ENCODE measurements around the gene NUDT21.
A peak's percentile ranks its signal among the peaks of the same experiment; 100 is the strongest.

The NUDT21 gene

GRCh38 chr16:56419740-56420548 is 31.2 kb downstream of the NUDT21 start:
- TF ChIP-seq Cebpa-rat (IDR thresholded peaks at IDR 0.05), result no peak
- no peak overlapping the region for H3K27ac ChIP-seq
- H3K4me2 ChIP-seq, result no peak overlapping the region
- no peaks in the 10 kb centered on the region for H3K27me3 ChIP-seq
- H3K4me1 ChIP-seq, result peaks cover 42 to 75% (median 47%) of the 10 kb centered on the region in 10 experiments
- H3K36me3 ChIP-seq, result peaks cover 0 to 17% (median 0%) of the 10 kb centered on the region in 11 experiments; a peak in 4 of 22 replicates
- H4K20me1 ChIP-seq, result peaks cover 35 to 94% (median 75%) of the 10 kb centered on the region in 11 experiments; a peak in 20 of 22 replicates
- H3K4me3 ChIP-seq, result no peak overlapping the region
- no peaks in the 10 kb centered on the region for H3K9me3 ChIP-seq (replicated peaks in 1 of 11)
- no peak overlapping the region for H3K9ac ChIP-seq

GRCh38 chr16:56417138-56417537 is 34.0 kb downstream of the NUDT21 start:
- Histone ChIP-seq H3K36me3 (peaks cover 17 to 40% (median 23%) of the 10 kb centered on the region in 11 experiments; a peak in 21 of 22 replicates), H4K20me1 (peaks cover 40 to 93% (median 68%) of the 10 kb centered on the region in 11 experiments; a peak in 20 of 22 replicates), H3K9me3 (replicated peaks in 1 of 11) (no peaks in the 10 kb centered on the region), H3K27me3 (no peaks in the 10 kb centered on the region), H3K9ac (no peak overlapping the region), H3K4me3 (no peak overlapping the region), H3K4me2 (peak overlapping the region in 2 of 11 experiments; percentile 47 to 82; a peak in 3 of 22 replicates), H3K27ac (no peak overlapping the region), H3K4me1 (peaks cover 21 to 56% (median 29%) of the 10 kb centered on the region in 10 experiments; a peak in 19 of 20 replicates)
- TF ChIP-seq Cebpa-rat (IDR thresholded peaks at IDR 0.05), result no peak

- Histone ChIP-seq H3K9me3 (replicated peaks in 1 of 11) (no peaks in the 10 kb centered on the region), H3K4me3 (no peak overlapping the region), H4K20me1 (peaks cover 34 to 85% (median 55%) of the 10 kb centered on the region in 11 experiments; a peak in 20 of 22 replicates), H3K4me1 (peaks cover 12 to 43% (median 17%) of the 10 kb centered on the region in 10 experiments; a peak in 18 of 20 replicates), H3K4me2 (peak overlapping the region; percentile 16 to 82 (median 47); a peak in 20 of 22 replicates), H3K27ac (peak overlapping the region in 5 of 11 experiments; percentile 14 to 41 (median 33); a peak in 5 of 22 replicates), H3K27me3 (no peaks in the 10 kb centered on the region), H3K9ac (no peak overlapping the region; a peak in 2 of 22 replicates), H3K36me3 (peaks cover 30 to 53% (median 36%) of the 10 kb centered on the region in 11 experiments)
- no peak for TF ChIP-seq Cebpa-rat (IDR thresholded peaks at IDR 0.05)
These were observed 35.3 kb downstream of the NUDT21 start for GRCh38 chr16:56415875-56416274.

DNA sequence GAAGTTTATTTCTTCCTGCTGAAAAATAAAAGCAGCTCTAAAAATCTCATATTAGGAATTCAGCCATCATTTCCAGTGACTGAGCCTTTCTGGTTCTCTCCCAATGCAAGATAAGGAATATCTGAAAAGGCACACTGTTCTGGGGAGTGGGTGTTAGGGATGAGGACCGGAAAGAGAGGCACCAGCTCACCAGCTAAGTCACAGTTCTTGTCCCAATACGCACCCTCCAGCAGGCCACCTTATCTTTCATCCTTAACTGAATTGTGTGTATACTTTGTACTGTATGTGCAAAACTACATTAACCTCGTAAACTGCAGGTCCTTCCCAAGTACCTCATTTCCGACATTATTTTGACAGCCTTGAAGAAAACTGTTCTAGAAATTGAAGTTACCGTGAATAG is 36.8 kb downstream of the NUDT21 start:
- no peak for TF ChIP-seq Cebpa-rat (IDR thresholded peaks at IDR 0.05)
- H3K4me2 ChIP-seq, result no peak overlapping the region
- H3K4me1 ChIP-seq, result peaks cover 11 to 29% (median 15%) of the 10 kb centered on the region in 10 experiments; a peak in 18 of 20 replicates
- no peaks in the 10 kb centered on the region for H3K27me3 ChIP-seq
- no peak overlapping the region for H3K27ac ChIP-seq
- no peaks in the 10 kb centered on the region for H3K9me3 ChIP-seq (replicated peaks in 1 of 11)
- H4K20me1 ChIP-seq, result peaks cover 19 to 83% (median 42%) of the 10 kb centered on the region in 11 experiments; a peak in 18 of 22 replicates
- H3K4me3 ChIP-seq, result no peak overlapping the region
- peaks cover 43 to 68% (median 51%) of the 10 kb centered on the region in 11 experiments for H3K36me3 ChIP-seq
- H3K9ac ChIP-seq, result no peak overlapping the region

- Histone ChIP-seq H3K4me2 (no peak overlapping the region), H4K20me1 (peaks cover 16 to 78% (median 45%) of the 10 kb centered on the region in 11 experiments; a peak in 19 of 22 replicates), H3K36me3 (peaks cover 52 to 76% (median 61%) of the 10 kb centered on the region in 11 experiments), H3K9me3 (replicated peaks in 1 of 11) (no peaks in the 10 kb centered on the region), H3K27ac (no peak overlapping the region), H3K27me3 (no peaks in the 10 kb centered on the region), H3K4me1 (peaks cover 11 to 29% (median 15%) of the 10 kb centered on the region in 10 experiments; a peak in 18 of 20 replicates), H3K4me3 (no peak overlapping the region), H3K9ac (no peak overlapping the region)
- no peak for TF ChIP-seq Cebpa-rat (IDR thresholded peaks at IDR 0.05)
These were observed 37.8 kb downstream of the NUDT21 start for GRCh38 chr16:56413381-56413780.

- no peak overlapping the region for H3K27ac ChIP-seq
- H3K27me3 ChIP-seq, result no peaks in the 10 kb centered on the region
- no peak overlapping the region for H3K4me2 ChIP-seq
- no peak for TF ChIP-seq Cebpa-rat (IDR thresholded peaks at IDR 0.05)
- no peaks in the 10 kb centered on the region for H3K9me3 ChIP-seq (replicated peaks in 1 of 11)
- no peak overlapping the region for H3K9ac ChIP-seq
- peaks cover 11 to 23% (median 15%) of the 10 kb centered on the region in 10 experiments; a peak in 18 of 20 replicates for H3K4me1 ChIP-seq
- H3K4me3 ChIP-seq, result no peak overlapping the region
- H4K20me1 ChIP-seq, result peaks cover 13 to 66% (median 37%) of the 10 kb centered on the region in 11 experiments; a peak in 18 of 22 replicates
- peaks cover 64 to 78% (median 74%) of the 10 kb centered on the region in 11 experiments for H3K36me3 ChIP-seq
These were observed 39.5 kb downstream of the NUDT21 start for GRCh38 chr16:56411624-56412023.

DNA sequence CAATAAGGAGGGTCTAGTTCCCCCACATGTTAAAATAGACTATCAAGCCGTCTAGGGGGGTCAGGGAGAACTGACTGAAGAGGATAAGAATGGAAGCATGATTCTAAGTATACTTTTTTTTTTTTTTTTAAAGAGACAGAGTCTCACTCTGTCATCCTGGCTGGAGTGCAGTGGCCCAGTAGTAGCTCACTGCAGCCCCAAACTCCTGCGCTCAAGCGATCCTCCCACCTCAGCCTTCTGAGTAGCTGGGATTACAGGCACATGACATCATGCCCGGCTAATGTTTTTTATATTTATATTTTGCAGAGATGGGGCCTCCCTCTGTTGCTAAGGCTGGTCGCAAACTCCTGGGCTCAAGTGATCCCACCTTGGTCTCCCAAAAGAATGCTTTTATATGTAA is 40.0 kb downstream of the NUDT21 start:
- Histone ChIP-seq H3K4me3 (no peak overlapping the region), H3K9ac (no peak overlapping the region), H3K4me1 (peaks cover 7 to 18% (median 11%) of the 10 kb centered on the region in 10 experiments; a peak in 19 of 20 replicates), H3K36me3 (peaks cover 64 to 78% (median 74%) of the 10 kb centered on the region in 11 experiments), H3K4me2 (no peak overlapping the region), H3K9me3 (replicated peaks in 1 of 11) (no peaks in the 10 kb centered on the region), H3K27me3 (no peaks in the 10 kb centered on the region), H4K20me1 (peaks cover 9 to 61% (median 33%) of the 10 kb centered on the region in 11 experiments; a peak in 18 of 22 replicates), H3K27ac (no peak overlapping the region)
- TF ChIP-seq Cebpa-rat (IDR thresholded peaks at IDR 0.05), result no peak

- Histone ChIP-seq H3K4me2 (no peak overlapping the region), H3K27ac (no peak overlapping the region), H3K9ac (no peak overlapping the region), H3K9me3 (replicated peaks in 1 of 11) (no peaks in the 10 kb centered on the region), H4K20me1 (peaks cover 1 to 41% (median 14%) of the 10 kb centered on the region in 11 experiments; a peak in 15 of 22 replicates), H3K4me1 (peaks cover 0 to 4% (median 0%) of the 10 kb centered on the region in 10 experiments; a peak in 1 of 20 replicates), H3K36me3 (peaks cover 79 to 88% (median 85%) of the 10 kb centered on the region in 11 experiments), H3K4me3 (no peak overlapping the region), H3K27me3 (no peaks in the 10 kb centered on the region)
- TF ChIP-seq Cebpa-rat (IDR thresholded peaks at IDR 0.05), result no peak
These were observed 41.9 kb downstream of the NUDT21 start for GRCh38 chr16:56409195-56409594.

All from BLaER1 treated with 17β-estradiol and CSF1 and Interleukin-3, amounts not matched to agents 10 nM and 100 nM (cell line).